Measurements from ENCODE around the gene MAGEF1. TPM values are rescaled to one million over a fixed set of nuclear protein-coding genes. Genes with fewer than 3 reads are reported as not detected.

The MAGEF1 gene
- total and polyA plus RNA-seq, 9 of the 15 experiments (the other 6 are each of a cell fraction or from before 2014, with no cell fraction given): 1.5 to 39.1 (median 19.8) TPM

- TF ChIP-seq MGA (IDR thresholded peaks at IDR 0.05) (0 out of 2 replicates have a peak, but pooled peaks have one; percentile 40), PATZ1 (CRISPR knock-in tag; IDR thresholded peaks at IDR 0.05; ENCODE audit: borderline replicate concordance) (no peak), MAX (CRISPR knock-in tag; IDR thresholded peaks at IDR 0.05) (peak; percentile 62; the same call in 1 of the 2 replicates), SMARCA4 (IDR thresholded peaks at IDR 0.05) (peak; percentile 48; the same call in 1 of the 2 replicates), FOXJ2 (tag; IDR thresholded peaks at IDR 0.05) (peak; percentile 53; the same call in 1 of the 2 replicates)
Observed at GRCh38 chr3:184748219-184749135, 36.6 kb upstream of the MAGEF1 start (continued).
